ENCODE data around the gene URB2.
"Not testable (repeated sequence)": the region's sequence is repeated elsewhere in the genome, so short reads cannot be mapped to it uniquely, and the experiment has no call there.

The URB2 gene

GRCh38 chr1:229694053-229694693 lies 68.1 kb downstream of the URB2 start:
- H3K4me3 ChIP-seq (ENCODE audit: low read length) = no peak overlapping the region
- DNase-seq (ENCODE audit: low read depth) = no peak
- TF ChIP-seq, protein P1, sequence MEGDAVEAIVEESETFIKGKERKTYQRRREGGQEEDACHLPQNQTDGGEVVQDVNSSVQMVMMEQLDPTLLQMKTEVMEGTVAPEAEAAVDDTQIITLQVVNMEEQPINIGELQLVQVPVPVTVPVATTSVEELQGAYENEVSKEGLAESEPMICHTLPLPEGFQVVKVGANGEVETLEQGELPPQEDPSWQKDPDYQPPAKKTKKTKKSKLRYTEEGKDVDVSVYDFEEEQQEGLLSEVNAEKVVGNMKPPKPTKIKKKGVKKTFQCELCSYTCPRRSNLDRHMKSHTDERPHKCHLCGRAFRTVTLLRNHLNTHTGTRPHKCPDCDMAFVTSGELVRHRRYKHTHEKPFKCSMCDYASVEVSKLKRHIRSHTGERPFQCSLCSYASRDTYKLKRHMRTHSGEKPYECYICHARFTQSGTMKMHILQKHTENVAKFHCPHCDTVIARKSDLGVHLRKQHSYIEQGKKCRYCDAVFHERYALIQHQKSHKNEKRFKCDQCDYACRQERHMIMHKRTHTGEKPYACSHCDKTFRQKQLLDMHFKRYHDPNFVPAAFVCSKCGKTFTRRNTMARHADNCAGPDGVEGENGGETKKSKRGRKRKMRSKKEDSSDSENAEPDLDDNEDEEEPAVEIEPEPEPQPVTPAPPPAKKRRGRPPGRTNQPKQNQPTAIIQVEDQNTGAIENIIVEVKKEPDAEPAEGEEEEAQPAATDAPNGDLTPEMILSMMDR (IDR thresholded peaks at IDR 0.05; ENCODE audit: insufficient read depth, low read depth, low read length, missing control alignments) = no peak

GRCh38 chr1:229696385-229696784 lies 70.3 kb downstream of the URB2 start:
- no peak overlapping the region for H3K4me3 ChIP-seq (ENCODE audit: low read length)
- TF ChIP-seq, protein P1 (IDR thresholded peaks at IDR 0.05; ENCODE audit: insufficient read depth, low read depth, low read length, missing control alignments) = no peak
- no peak for DNase-seq (ENCODE audit: low read depth)

DNA sequence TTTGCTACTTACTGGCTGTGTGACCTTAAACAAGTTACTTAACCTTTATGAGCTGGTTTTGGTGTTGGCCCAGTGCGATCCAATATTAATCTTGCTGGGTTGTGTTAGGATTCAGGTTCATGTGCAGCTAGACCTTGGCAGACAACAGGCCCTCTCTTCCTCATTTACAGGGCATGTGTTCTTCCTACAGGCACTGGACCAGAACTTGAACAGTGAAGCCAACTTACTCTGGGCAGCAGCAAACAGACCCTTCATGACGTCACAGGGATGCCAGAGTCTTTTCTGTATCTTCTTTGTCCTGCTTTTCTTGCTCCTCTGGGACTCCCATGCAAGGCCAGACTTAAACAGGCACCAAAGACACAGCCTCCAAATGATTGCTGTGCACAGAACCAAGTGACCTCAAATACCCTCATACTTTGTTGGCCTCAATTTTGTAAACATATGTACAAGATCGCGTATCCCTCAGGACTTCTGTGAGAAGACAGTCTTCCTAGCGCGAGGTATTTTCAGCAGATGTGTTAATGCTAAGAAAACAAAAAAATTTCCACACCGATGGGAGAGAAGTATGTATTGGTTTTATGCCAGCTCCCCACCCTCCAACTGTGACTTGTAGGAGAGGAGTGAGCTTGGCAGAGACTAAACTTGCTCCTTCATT lies 73.7 kb downstream of the URB2 start:
- TF ChIP-seq, protein P1 (IDR thresholded peaks at IDR 0.05; ENCODE audit: insufficient read depth, low read depth, low read length, missing control alignments) = no peak
- no peak overlapping the region for H3K4me3 ChIP-seq (ENCODE audit: low read length)
- no peak for DNase-seq (ENCODE audit: low read depth)

DNA sequence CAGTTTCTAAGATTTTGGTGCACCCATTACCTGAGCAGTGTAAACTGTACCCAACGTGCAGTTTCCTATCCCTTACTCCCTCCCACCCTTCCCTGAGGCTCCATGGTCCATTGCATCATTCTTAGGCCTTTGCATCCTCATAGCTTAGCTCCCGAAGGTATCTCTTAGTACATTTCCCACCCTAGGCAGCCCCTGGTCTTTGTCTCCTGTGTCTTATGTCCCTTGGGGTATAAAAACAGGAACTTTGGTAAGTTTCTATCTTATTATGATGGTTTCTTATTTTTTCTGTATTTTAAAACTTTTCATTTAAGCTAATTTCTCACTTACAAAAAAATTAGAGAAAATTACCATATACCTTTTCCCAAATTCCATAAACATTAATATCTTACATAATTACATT lies 78.1 kb downstream of the URB2 start:
- no peak for DNase-seq (ENCODE audit: low read depth)
- TF ChIP-seq, protein P1 (IDR thresholded peaks at IDR 0.05; ENCODE audit: insufficient read depth, low read depth, low read length, missing control alignments) = no peak
- no peak overlapping the region for H3K4me3 ChIP-seq (ENCODE audit: low read length)

GRCh38 chr1:229705152-229705551 lies 79.1 kb downstream of the URB2 start:
- DNase-seq (ENCODE audit: low read depth); H3K4me3 ChIP-seq (ENCODE audit: low read length): not testable (repeated sequence)

GRCh38 chr1:229707127-229707526 lies 81.1 kb downstream of the URB2 start:
- DNase-seq (ENCODE audit: low read depth); H3K4me3 ChIP-seq (ENCODE audit: low read length): not testable (repeated sequence)

- H3K4me3 ChIP-seq (ENCODE audit: low read length) = no peak overlapping the region
- TF ChIP-seq, protein P1 (IDR thresholded peaks at IDR 0.05; ENCODE audit: insufficient read depth, low read depth, low read length, missing control alignments) = no peak
- DNase-seq (ENCODE audit: low read depth) = no peak
These were observed 83.5 kb downstream of the URB2 start for GRCh38 chr1:229709500-229710013.

All from epithelial cell of esophagus (primary cell).